Gastroesophageal sphincter (tissue), 3 donors: Measurements from ENCODE around the gene ARL6IP4.

ENCODE experiments used
- CTCF ChIP-seq, 4 experiments: fragments of 200-600 bp in 2 of 4; fragments of 450-650 bp in 2 of 4; sonication (generic) in 1 of 4; IDR thresholded peaks; one replicate each; pipeline ENCODE4 v1.5.1; 2017 to 2019; ENCODE audit warnings: antibody characterized with exemption in 4 of 4, mild to moderate bottlenecking in 2 of 4, moderate library complexity in 2 of 4
- POLR2A ChIP-seq, 2 donors: fragments of 450-650 bp; IDR thresholded peaks; one replicate each; pipeline ENCODE4 v1.6.1; 2017; ENCODE audit warnings: antibody characterized with exemption in 2 of 2, mild to moderate bottlenecking in 2 of 2, moderate library complexity in 1 of 2

- TF ChIP-seq CTCF (IDR thresholded peaks at IDR 0.05) = no peak
- no peak for TF ChIP-seq POLR2A (IDR thresholded peaks at IDR 0.05)
Measured at GRCh38 chr12:123010110-123010509, 29.6 kb downstream of the ARL6IP4 start.
